HepG2 (cell line): ENCODE results near the gene DOCK3. TPM values are rescaled to one million over a fixed set of nuclear protein-coding genes. Genes with fewer than 3 reads are reported as not detected.

Experiments
- ATF4 ChIP-seq, 2 experiments: fragments of 450-650 bp in 1 of 2; sonication (generic) in 1 of 2; formaldehyde crosslinking; IDR thresholded peaks; 2 replicates each; pipeline versions ENCODE4 v1.5.0 to v1.8.0; 2020 to 2022; ENCODE audit warnings: mild to moderate bottlenecking in 1 of 2, missing genetic modification reagents in 1 of 2
- FOXO1 ChIP-seq: sonication (generic); formaldehyde crosslinking; IDR thresholded peaks from 2 replicates; pipeline ENCODE4 v1.4.0; 2020; ENCODE audit warnings: missing genetic modification reagents
- LRRFIP1 ChIP-seq: sonication (generic); formaldehyde crosslinking; conservative IDR thresholded peaks from 2 replicates; pipeline ENCODE4 v1.4.0; 2020; ENCODE audit warnings: missing genetic modification reagents
- REST ChIP-seq, 2 experiments: IDR thresholded peaks; 2 replicates each; pipeline ENCODE4 v1.6.1; 2011 to 2012; ENCODE audit warnings: low read length in 2 of 2, borderline replicate concordance in 1 of 2, low read depth in 1 of 2, mild to moderate bottlenecking in 1 of 2, moderate library complexity in 1 of 2
- STAT6 ChIP-seq: sonication (generic); formaldehyde crosslinking; IDR thresholded peaks from 2 replicates; pipeline ENCODE4 v1.4.0; 2020; ENCODE audit warnings: missing genetic modification reagents, mild to moderate bottlenecking, borderline replicate concordance
- TBX2 ChIP-seq: sonication (generic); formaldehyde crosslinking; IDR thresholded peaks from 2 replicates; pipeline ENCODE4 v1.5.0; 2020; ENCODE audit warnings: missing genetic modification reagents, mild to moderate bottlenecking, borderline replicate concordance
- TOE1 ChIP-seq: sonication (generic); formaldehyde crosslinking; IDR thresholded peaks from 2 replicates; pipeline ENCODE4 v1.4.0; 2020; ENCODE audit warnings: mild to moderate bottlenecking, missing genetic modification reagents
- WIZ ChIP-seq: sonication (generic); formaldehyde crosslinking; IDR thresholded peaks from 2 replicates; pipeline ENCODE4 v1.5.1; 2020; ENCODE audit warnings: mild to moderate bottlenecking, missing genetic modification reagents
- ZNF142 ChIP-seq: sonication (generic); formaldehyde crosslinking; IDR thresholded peaks from 2 replicates; pipeline ENCODE4 v1.4.0; 2020; ENCODE audit warnings: missing genetic modification reagents
- ZNF251 ChIP-seq: sonication (generic); formaldehyde crosslinking; IDR thresholded peaks from 2 replicates; pipeline ENCODE4 v1.9.0; 2021; ENCODE audit warnings: mild to moderate bottlenecking, missing genetic modification reagents
- ZNF839 ChIP-seq: sonication (generic); formaldehyde crosslinking; IDR thresholded peaks from 2 replicates; pipeline ENCODE4 v1.4.0; 2020; ENCODE audit warnings: missing genetic modification reagents, mild to moderate bottlenecking, borderline replicate concordance
- polyA plus RNA-seq, 8 experiments: library from polyadenylated mRNA; depleted of rRNA in 3 of 8; stranded (reverse) in 7 of 8; unstranded in 1 of 8; fragments of >200 nt; fragmentation: Illumina TruSeq in 4 of 8; extraction: Trizol in 4 of 8; gene quantifications; 2 replicates each; pipeline versions ENCODE4 v1.2.1 to v1.2.3, GENCODE V29; 2011 to 2016; ENCODE audit warnings: low read depth in 4 of 8, missing spikeins in 1 of 8, mixed read lengths in 1 of 8; ENCODE audit not compliant: insufficient read depth in 1 of 8
- total RNA-seq, 5 experiments: library from RNA; depleted of rRNA; stranded (reverse); fragments of >200 nt; fragmentation: Illumina TruSeq; extraction: Trizol; gene quantifications; 2 replicates each; pipeline ENCODE4 v1.2.3, GENCODE V29; 2016; ENCODE audit warnings: low read depth in 1 of 5

The DOCK3 gene
- total and polyA plus RNA-seq, 2 of the 13 experiments (the other 11 are each of a cell fraction or from before 2014, with no cell fraction given), result not detected

GRCh38 chr3:51391566-51392354 is 717.0 kb downstream of the DOCK3 start (continued):
- TF ChIP-seq LRRFIP1 (CRISPR knock-in tag), result no peak
- no peak for TF ChIP-seq REST (IDR thresholded peaks at IDR 0.05; ENCODE audit: borderline replicate concordance in 1 of 2, low read depth in 1 of 2, low read length in 2 of 2)
- 0 out of 2 replicates have a peak, but pooled peaks have one; percentile 0 for TF ChIP-seq ZNF142 (CRISPR knock-in tag)
- TF ChIP-seq TBX2, result peak; percentile 22; the same call in 1 of the 2 replicates
- TF ChIP-seq ZNF839, result no peak
- TF ChIP-seq ATF4 (CRISPR knock-in tag; IDR thresholded peaks at IDR 0.05), result no peak
- no peak for TF ChIP-seq STAT6 (CRISPR knock-in tag)
- no peak for TF ChIP-seq FOXO1 (CRISPR knock-in tag)
- no peak for TF ChIP-seq ZNF251 (CRISPR knock-in tag)
- TF ChIP-seq WIZ (CRISPR knock-in tag), result no peak
- TF ChIP-seq TOE1, result no peak
